ENCODE data around the gene GRM5.
"Not testable (repeated sequence)": the region's sequence is repeated elsewhere in the genome, so short reads cannot be mapped to it uniquely, and the experiment has no call there.

The GRM5 gene

DNA sequence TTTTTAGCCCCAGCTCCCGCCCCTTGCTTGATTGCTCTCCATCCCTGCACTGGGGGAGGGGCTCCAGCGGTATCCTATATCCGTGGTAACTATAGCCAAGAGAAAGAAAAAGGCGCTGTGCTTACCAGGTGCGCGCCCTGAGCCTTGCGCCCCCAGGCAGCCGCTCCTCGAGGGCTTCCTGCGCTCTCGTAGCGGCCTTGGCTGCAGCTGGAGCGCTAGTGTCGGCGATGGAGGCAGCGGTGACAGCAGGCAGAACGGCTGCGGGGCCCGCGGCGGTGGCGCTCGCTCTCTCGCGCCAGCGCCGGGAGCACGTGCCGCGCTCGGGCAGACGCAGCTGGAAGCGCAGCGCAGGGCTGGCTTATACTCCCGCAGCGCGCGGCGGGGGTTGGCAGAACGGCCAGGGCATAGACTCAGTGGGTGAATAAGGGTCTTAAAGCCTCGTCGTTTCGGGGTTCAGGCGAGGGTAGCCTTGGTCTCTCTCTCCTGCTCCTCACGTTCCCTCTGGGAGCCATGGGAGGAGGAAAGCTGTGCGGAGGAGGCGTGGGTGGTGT, at the start of gene GRM5:
Gene GRM5 (minus strand): TSS at position 332 of the 551 bp plus-strand sequence. CDS start 18,110 bp downstream, outside the sequence.
- peak; percentile 39 for DNase-seq (ENCODE audit: low read depth, low spot score)

DNA sequence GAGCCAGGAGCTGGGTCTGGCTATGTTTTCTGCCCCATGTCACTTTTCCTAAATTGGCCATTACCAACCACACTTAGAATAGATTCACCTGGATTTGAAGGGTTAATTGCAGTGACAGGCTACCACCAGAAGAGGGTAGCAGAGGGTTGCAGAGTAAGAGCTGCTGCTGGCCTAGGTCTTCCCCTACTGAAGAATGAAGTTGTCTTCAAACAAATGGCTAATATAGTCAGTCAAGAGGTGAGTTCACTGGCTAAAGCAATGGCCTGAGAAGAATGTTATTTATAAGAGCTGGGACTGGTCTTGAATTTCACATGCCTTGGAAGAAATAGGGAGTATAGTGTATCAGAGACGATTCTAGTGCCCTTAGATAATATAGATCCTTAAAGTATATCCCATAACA, 32.2 kb upstream of the GRM5 start:
- peak; percentile 60 for DNase-seq (ENCODE audit: low read depth, low spot score)

DNA sequence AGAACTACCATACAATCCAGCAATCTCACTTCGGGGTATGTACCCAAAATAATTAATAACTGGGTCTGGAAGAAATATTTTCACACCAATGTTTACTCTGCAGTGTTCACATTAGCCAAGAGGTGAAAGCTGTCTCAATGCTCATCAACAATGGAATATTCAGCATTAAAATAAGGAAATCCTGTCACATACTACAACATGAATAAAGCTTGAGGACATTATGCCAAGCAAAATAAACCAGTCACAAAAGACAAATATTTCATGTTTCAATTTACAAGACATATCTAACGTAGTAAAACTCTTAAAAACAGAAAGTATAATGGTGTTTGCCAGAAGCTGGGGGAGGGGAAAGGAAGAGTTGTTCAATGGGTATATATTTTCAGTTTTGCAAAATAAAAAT, 28.0 kb upstream of the GRM5 start:
- not testable (repeated sequence) for DNase-seq (ENCODE audit: low read depth, low spot score)

DNA sequence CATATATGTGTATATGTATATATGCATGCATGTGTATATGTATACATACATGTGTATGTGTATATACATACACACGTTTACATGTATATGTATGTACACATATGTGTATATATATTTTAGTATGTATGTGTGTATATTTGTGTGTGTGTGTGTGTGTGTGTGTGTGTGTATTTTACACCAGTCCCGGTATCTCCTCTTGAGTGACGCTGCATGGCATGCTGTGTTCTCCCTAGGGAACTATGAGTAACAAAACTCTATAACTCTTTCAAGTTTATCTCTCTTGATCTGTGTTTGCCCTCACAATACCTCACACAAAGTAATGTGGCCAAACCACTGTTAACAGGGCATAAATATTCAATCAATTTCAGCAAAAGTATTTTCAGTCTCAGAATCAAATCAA, 19.2 kb upstream of the GRM5 start:
- not testable (repeated sequence) for DNase-seq (ENCODE audit: low read depth, low spot score)

DNA sequence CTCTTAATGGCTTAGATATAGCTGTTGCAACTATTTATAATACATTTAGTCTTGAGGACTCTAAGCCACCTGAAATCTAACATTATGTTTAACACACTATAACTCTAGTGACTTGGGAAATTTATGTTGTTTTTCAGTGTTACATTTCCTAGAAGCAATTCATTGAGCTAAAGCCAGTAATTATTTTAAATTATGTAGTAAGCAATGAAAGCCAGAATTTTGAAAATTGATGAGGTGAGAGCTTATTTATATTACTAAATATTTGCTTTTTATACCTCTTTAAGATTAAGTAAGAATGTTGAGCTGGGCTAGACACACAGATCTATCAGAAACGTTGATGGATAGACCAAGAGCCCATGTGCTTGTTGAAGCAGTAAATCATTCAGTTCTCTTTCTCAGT, 5.1 kb upstream of the GRM5 start:
- DNase-seq (ENCODE audit: low read depth, low spot score) = not testable (repeated sequence)

DNA sequence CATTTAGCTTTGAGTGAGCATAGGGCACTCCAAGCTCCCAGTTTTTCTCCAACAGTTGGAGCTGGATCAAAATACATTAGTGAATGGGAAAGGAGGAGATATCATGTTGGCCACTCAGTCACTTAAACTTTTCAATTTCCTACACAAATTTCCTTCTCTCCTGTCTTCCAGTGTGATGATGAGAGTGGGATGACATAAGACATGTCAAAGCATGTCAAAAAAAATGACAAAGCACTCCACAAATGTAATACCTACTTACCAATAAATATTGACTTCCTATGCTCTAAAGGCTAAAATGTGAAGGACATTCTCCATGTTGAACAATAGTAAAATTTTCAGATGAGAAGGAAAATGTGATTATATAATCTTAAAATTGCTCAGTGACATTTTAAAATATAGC, 1.5 kb upstream of the GRM5 start:
- no peak for DNase-seq (ENCODE audit: low read depth, low spot score)

DNA sequence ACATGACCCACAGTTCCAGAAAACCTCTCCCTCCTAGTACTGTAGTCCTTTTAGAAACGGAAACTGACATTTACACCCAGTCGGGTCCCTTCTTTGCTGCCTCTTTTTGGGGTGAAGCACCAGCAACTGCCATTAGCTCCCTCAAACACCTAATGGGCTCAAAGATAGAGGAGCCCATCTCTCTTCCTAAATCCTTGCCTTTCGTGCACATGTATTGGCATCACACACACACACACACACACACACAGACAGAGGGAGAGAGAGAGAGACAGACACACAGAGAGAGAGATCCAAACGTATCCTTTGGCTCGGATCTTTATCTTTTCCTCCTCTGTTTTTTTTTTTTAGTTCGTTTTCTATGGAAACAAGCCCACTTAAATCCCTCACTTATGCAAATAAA, 716 bp downstream of the GRM5 start:
- DNase-seq (ENCODE audit: low read depth, low spot score) = no peak

DNA sequence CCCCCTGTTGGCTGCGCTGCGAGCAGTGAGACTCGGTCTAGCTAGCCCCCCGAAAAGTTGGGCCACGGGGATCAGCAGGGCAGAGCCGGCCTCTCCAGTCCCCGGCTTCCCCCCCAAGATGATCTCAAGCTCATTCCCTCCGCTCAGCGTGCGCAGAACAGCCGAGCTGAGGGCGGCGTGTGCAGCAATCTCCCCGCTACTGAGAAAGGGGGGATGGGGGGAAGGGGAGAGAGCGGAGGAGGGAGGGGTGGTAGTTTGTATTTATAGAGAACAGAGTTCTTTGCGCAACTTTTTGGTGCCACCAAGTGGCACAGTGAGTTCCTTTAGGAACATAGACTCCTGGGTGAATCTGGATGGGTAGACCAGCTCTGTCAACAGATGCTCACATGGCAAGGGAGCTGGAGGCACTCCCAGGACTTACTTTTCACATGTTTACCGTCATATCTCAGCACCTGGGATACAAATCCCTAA, 2.3 kb downstream of the GRM5 start:
- not testable (repeated sequence) for DNase-seq (ENCODE audit: low read depth, low spot score)

DNA sequence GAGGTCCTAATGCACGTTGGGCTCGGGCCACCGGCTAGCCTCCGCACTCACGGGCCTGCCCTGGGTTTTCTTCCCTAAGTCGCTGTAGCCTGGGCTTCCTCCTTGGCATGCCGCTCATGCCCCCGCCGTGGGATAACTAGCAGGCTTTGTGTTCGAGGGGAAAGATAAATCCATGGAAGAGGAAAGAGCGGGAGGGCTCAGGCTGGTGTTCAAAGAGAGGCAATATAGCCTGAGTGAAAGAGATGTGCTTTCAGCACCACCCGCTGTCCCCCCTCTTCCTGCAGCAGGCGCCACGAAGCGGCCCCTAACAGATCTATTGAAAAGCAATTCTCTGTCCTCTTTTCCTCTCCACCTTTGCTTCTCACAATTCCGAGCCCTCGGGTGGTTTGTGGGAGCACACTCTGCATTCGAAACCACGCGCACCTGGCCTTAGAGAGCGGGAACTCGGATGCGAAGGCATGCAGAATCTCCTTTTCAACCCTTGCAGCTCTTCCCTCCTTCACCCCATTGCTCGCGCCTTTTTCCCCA, 2.9 kb downstream of the GRM5 start:
- DNase-seq (ENCODE audit: low read depth, low spot score) = peak; percentile 22

DNA sequence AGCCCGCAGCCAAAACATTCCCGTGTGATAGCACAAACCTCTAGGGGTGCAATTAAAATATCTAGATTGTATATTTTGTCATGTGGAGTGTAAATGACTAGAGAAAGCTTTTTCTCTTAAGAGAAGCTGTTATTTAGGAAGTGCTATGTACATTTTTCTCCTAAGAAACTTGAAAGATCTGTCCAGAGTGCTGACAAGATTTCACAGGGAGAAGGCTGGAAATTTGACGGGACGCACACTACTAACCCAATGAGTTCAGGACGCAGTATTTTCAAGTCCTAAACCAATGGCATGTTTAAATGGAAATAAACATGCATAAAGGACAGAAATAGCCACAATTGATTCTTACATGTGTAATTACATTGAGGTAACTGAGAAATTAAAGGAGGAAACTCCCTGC, 3.9 kb downstream of the GRM5 start:
- not testable (repeated sequence) for DNase-seq (ENCODE audit: low read depth, low spot score)

DNA sequence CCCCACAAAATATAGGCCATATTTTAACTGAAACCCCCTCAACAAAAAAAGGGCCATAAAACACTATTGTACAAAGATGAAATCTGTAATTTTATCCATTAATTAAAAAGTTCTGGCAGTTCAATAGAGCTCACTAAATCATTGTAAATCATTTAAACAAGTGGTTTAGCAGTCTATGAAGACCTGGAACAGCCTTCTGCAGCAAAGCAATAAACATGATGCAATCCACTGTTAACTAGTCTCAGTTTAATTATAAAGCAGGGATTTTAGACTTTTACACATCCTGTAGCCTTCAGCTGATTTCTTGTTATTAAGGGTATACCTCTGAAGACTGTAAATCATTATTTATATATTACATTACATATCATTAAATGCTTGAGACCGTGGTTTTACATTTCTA, 8.4 kb downstream of the GRM5 start:
- DNase-seq (ENCODE audit: low read depth, low spot score) = not testable (repeated sequence)

DNA sequence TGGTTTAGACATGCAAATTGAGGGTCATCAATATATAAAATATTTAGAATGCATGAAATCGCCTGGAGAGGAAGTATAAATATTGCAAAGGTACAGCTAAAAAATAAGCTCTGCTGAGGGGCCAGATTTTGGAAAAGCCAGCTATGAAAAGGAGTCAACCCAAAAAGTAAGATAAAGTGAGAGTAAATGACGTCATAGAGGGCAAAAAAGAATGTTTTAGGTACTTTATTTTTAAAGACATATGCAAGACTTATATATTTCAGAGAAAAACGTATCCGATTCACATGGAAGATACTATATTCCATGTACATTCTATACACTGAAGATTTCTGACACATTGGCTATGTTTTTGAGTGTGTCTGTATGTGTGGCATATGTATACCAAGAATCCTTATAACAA, 13.6 kb downstream of the GRM5 start:
- no peak for DNase-seq (ENCODE audit: low read depth, low spot score)

DNA sequence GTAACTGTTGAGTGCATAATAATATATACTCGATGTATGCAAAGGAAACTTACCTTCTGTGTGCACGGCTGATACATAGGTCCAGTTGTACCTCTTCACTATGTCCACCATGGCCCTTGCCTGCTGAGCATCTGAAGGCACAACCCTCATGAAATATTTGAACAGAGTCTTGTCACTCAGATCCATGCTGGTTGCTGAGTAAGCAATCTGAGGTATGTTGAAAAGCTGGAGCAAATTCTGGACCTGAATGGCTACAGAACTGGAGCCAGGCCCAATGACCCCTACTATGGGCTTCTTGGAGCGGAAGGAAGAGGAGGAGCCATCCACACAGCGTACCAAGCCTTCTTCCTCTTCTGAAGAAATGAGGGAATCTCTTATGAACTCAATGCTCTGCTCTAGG, 18.6 kb downstream of the GRM5 start:
- DNase-seq (ENCODE audit: low read depth, low spot score) = not testable (repeated sequence)

DNA sequence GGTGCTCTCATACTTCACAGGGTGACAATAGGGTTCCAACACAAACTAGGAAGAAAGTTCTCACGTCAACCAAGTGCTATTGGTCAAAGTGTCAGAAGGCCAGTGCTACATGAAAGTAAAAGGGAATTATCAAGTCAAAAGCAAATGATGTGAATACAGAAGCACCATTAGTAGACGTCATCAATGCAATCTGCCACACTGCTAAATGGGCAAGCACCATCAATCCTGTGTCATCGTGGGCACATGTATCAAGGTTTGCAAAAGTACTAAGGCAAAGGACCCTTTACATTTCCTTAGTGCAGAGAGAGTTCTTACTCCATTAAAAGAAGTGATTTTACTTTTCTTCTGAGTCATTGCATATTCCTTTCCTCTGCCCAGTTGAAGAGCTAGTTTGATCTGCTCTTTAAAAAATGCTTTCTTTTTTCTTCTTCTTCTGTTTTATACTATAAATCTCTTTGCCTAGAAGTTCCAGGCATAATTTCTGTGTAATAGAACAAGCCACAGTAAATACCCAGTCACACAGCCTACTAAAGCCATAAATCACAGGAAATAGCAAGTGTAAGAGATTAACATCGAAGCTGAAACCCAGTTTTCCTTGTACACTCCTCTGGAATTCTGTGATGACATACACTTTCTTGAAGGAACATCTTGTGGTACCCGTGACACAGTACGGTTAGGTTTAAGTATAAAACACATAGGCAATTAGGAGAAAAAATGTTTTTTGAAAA, 21.8 kb downstream of the GRM5 start:
- DNase-seq (ENCODE audit: low read depth, low spot score) = not testable (repeated sequence)

DNA sequence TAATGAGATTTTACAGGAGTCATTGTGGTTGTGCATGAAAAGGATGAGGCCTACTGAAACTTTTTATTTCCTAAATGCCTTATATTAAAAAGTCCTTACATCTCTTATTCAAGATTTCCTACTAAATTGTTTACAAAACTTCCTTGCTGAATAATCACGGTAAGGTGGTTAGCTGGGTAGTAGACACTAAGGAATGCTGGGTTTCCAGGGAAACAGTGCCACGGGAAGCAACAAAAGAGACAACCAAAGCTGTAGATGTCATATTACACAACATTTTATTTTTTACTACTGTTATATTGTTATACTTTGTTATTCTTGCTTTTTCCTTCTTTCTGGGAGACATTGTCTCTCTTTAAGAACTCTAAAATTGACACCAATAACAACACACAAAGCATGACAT, 36.1 kb downstream of the GRM5 start:
- DNase-seq (ENCODE audit: low read depth, low spot score) = not testable (repeated sequence)

DNA sequence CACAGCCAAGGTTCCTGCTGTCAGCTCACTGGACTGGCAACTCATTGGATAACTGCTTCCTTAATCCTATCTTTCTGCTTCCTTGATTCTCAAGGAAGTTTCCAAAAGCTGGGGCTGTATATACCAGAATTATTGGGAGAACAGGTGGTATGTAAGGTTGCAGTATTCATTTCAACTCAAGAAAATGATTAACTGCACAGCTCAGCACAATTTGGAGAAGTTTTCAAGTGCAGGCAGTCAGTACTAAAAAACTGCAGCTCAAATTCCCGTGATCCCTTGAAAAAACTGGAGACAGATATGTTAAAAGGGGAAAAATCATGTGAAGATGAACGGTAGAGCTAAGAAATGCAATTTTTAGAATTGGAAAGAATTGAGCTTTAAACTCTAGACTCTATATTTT, 44.4 kb downstream of the GRM5 start:
- no peak for DNase-seq (ENCODE audit: low read depth, low spot score)

DNA sequence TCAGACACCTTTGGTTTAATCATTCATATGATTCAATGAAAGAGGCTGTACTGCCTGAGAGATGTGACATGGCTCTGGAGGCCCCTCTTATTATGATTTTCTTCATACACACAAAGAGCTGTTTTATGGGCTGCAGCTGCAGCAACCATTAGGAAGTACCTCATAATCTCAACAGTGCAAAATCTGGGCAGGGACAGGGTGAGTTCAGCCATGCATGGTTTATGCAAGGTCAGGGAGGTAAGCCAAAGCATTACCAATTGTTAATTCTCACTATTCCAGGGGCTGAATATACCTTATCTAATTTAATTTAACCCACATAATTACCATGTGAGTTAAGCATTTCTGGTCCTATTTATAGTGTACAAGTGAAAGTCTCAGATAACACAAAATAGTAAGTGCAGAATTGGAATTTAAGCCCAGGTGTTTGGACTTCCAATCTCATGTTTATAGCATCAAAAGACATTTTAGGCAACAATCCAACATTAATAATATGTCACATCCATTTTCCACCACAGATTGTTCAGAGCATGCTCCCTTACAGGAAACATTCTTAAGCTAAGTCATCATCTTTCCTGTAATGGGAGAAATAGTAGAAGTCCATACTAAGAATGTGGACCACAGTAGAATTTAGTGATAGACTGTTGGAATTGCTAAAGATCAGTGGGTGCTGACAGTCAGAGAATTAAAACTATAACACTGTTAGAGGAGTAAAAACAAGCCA, 45.8 kb downstream of the GRM5 start:
- not testable (repeated sequence) for DNase-seq (ENCODE audit: low read depth, low spot score)

DNA sequence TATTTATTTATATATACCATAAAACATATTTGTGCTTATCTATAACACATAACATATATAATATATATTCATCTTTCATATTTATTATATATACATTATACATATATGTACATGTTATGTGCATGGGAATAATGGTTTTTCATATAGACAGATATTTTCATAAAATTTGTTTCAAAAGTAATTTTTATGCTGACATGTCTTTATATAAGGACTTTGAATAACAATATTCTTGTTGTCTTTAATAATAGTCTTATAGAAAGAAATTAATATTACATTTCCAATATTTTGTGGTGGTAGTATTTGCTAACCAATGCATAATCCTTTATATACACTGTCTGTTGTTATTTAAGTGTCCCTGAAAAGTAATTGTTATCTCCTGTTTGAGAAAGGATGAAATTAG, 49.6 kb downstream of the GRM5 start:
- no peak for DNase-seq (ENCODE audit: low read depth, low spot score)

DNA sequence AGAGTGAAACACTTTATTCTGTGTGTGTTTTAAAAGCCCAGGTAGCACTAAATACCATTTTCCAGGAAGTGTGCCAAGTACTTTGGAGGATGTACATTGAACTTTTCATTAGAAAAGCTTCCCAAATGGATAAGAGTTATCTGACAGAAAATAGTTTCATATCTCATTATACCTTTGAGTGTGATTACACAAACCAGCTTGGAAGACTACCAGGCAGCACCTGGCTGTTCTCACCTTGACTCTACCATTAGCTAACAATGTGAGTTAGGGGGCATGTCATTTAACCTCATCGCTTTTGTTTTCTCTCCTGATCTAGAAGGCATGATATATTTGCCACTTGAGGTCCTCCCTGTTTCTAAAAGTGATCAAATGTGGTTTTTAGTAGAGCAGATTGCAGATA, 50.2 kb downstream of the GRM5 start:
- DNase-seq (ENCODE audit: low read depth, low spot score) = no peak

DNA sequence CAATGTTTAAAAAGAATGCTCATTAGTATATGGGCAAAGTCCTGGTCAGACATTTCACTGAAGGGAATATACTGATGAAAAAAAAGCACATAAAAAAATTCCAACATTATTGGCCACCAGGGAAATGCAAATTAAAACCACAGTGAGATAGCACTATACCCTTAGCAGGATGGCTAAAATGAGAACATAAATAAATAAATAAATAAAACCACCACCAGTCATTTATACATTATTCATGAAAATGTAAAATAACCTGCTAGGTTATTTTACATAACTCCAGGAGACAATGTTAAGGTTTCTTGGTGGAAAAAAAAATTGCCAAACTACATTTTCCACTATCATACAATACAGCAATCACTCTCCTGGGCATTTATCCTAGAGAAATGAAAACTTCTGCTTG, 64.9 kb downstream of the GRM5 start:
- DNase-seq (ENCODE audit: low read depth, low spot score) = not testable (repeated sequence)

DNA sequence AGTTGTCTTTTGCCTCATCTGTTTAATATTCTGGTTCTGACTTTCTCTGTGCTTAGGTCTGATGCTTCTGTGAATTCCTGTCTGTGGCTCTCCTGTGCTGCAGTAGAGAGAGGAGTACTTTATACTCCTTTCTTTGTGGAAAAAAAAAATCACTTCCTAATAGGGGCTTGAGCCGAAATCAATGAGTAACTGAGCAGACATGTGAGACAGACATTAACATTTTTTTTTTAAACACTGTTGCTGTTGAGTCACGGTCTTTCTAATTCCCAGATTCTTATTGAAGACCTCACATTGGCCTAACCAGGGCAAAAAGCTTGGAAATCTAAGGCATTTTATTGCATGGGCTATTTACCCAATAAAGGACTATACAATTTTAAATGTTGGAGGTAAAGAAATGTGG, 86.1 kb downstream of the GRM5 start:
- no peak for DNase-seq (ENCODE audit: low read depth, low spot score)

DNA sequence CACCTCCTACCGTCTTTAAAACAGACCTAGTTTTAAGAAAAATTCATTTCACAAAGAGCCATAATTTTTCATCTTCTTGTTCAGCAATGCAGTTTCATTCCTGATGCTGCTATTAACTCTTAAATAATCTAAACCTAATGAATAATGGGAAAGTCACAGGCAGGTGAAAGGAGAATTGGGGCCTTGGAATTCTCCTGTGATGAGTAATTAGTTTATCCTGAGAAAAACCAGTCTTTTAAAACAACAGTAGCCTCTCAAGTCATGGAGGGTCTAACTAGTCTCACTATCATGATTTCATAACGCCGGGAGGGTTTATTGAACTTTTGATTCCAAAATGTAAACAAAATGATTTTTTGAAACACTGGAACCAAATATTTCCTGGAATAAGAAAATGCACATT, 86.8 kb downstream of the GRM5 start:
- not testable (repeated sequence) for DNase-seq (ENCODE audit: low read depth, low spot score)
